ENCODE data around the gene SCNN1G.

SCNN1G gene

DNA sequence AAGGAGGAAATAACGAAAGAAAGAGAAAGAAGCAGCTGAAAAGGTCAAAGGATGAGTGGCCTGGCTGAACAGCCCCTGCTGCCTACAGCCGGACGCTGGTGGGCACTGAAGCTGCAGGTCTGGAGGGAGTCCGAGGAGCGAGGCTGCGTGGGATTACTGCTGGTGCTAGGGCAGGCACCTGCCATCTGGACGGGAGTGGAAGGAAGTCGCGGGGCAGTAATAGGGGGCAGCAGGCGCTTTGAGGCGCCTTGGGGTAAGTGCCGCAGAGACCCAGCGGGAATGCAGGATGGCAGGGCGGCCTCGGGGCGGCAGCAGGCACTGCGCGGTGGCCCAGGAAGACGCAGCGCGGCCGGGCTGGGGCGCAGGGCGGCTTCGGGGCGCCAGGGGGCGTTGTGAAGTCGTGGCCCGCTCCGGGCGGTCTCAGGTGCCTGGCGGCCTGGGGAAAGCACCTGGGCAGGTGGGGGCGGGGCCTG is 303 bp upstream of the SCNN1G start:
- Histone ChIP-seq H3K27me3 (ENCODE audit: low read depth, low read length) (peaks cover 8% of the 10 kb centered on the region), H3K27ac (ENCODE audit: low read length) (no peak overlapping the region), H3K4me3 (ENCODE audit: low read depth in 1 of 2, low read length in 2 of 2) (peak overlapping the region in 1 of 2 donors; percentile 59), H3K9me3 (ENCODE audit: control insufficient read depth in 1 of 2, low read length in 2 of 2) (no peaks in the 10 kb centered on the region), H3K4me1 (ENCODE audit: control insufficient read depth in 1 of 2, insufficient read depth in 2 of 2, low read length in 2 of 2) (peaks cover 0 to 13% of the 10 kb centered on the region in 2 donors), H3K36me3 (ENCODE audit: control insufficient read depth in 1 of 2, insufficient read depth in 2 of 2, low read length in 2 of 2) (no peaks in the 10 kb centered on the region)

- Histone ChIP-seq H3K4me1 (ENCODE audit: control insufficient read depth in 1 of 2, insufficient read depth in 2 of 2, low read length in 2 of 2) (peaks cover 0 to 13% of the 10 kb centered on the region in 2 donors), H3K4me3 (ENCODE audit: low read depth in 1 of 2, low read length in 2 of 2) (no peak overlapping the region), H3K36me3 (ENCODE audit: control insufficient read depth in 1 of 2, insufficient read depth in 2 of 2, low read length in 2 of 2) (no peaks in the 10 kb centered on the region), H3K27ac (ENCODE audit: low read length) (no peak overlapping the region), H3K9me3 (ENCODE audit: control insufficient read depth in 1 of 2, low read length in 2 of 2) (no peaks in the 10 kb centered on the region), H3K27me3 (ENCODE audit: low read depth, low read length) (peaks cover 8% of the 10 kb centered on the region)
These were observed 958 bp downstream of the SCNN1G start for GRCh38 chr16:23183543-23183862.

DNA sequence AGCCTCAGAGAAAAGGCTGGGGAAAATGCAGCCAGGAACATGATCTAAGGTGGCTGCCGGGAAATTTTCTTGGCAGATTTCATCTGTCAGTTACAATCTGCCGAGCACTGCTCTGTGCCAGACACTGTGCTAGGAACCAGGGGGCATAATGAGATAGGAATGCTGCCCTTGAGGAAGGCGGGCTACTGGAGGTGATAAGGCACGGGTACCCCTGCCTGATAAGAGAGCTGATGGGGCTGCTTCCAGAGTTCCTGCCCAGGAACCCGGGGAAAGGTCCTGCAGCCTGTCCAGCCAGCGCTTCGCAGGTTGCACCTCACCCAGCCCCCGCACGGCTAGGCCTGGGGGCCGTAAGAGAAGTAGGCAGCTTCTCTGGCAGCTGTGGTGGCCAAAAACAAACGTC is 3.1 kb downstream of the SCNN1G start:
- Histone ChIP-seq H3K27ac (ENCODE audit: low read length) (no peak overlapping the region), H3K27me3 (ENCODE audit: low read depth, low read length) (peaks cover 8% of the 10 kb centered on the region), H3K4me3 (ENCODE audit: low read depth in 1 of 2, low read length in 2 of 2) (no peak overlapping the region), H3K4me1 (ENCODE audit: control insufficient read depth in 1 of 2, insufficient read depth in 2 of 2, low read length in 2 of 2) (peaks cover 0 to 13% of the 10 kb centered on the region in 2 donors), H3K9me3 (ENCODE audit: control insufficient read depth in 1 of 2, low read length in 2 of 2) (no peaks in the 10 kb centered on the region), H3K36me3 (ENCODE audit: control insufficient read depth in 1 of 2, insufficient read depth in 2 of 2, low read length in 2 of 2) (no peaks in the 10 kb centered on the region)

DNA sequence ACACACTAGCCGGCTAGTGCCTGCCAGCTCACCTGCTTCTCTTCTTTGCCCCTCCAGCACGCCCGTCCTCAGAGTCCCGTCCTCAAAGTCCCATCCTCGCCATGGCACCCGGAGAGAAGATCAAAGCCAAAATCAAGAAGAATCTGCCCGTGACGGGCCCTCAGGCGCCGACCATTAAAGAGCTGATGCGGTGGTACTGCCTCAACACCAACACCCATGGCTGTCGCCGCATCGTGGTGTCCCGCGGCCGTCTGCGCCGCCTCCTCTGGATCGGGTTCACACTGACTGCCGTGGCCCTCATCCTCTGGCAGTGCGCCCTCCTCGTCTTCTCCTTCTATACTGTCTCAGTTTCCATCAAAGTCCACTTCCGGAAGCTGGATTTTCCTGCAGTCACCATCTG is 3.6 kb downstream of the SCNN1G start:
- Histone ChIP-seq H3K27ac (ENCODE audit: low read length) (no peak overlapping the region), H3K4me3 (ENCODE audit: low read depth in 1 of 2, low read length in 2 of 2) (no peak overlapping the region), H3K9me3 (ENCODE audit: control insufficient read depth in 1 of 2, low read length in 2 of 2) (no peaks in the 10 kb centered on the region), H3K4me1 (ENCODE audit: control insufficient read depth in 1 of 2, insufficient read depth in 2 of 2, low read length in 2 of 2) (peaks cover 0 to 13% of the 10 kb centered on the region in 2 donors), H3K36me3 (ENCODE audit: control insufficient read depth in 1 of 2, insufficient read depth in 2 of 2, low read length in 2 of 2) (no peaks in the 10 kb centered on the region), H3K27me3 (ENCODE audit: low read depth, low read length) (peaks cover 8% of the 10 kb centered on the region)

DNA sequence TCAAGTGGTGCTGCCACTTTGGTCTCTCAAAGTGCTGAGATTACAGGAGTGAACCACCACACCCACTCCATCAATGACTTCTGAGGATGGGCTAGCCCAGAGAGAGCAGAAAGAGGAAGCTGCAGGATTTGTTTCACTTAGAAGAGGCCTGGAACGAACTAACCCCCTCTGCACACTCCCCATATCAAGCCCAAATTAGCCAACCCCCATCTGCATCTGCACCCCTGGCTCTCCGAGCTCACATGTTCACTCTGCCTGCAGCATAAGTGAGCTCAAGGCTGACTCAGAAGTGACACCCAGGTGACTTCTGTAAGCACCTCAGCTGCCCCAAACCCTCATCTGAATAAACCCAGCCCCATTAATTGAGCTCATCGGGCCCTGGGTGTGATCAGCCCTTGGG is 4.8 kb downstream of the SCNN1G start:
- Histone ChIP-seq H3K4me1 (ENCODE audit: control insufficient read depth in 1 of 2, insufficient read depth in 2 of 2, low read length in 2 of 2) (peaks cover 0 to 9% of the 10 kb centered on the region in 2 donors), H3K27ac (ENCODE audit: low read length) (no peak overlapping the region), H3K4me3 (ENCODE audit: low read depth in 1 of 2, low read length in 2 of 2) (no peak overlapping the region), H3K36me3 (ENCODE audit: control insufficient read depth in 1 of 2, insufficient read depth in 2 of 2, low read length in 2 of 2) (no peaks in the 10 kb centered on the region), H3K9me3 (ENCODE audit: control insufficient read depth in 1 of 2, low read length in 2 of 2) (no peaks in the 10 kb centered on the region), H3K27me3 (ENCODE audit: low read depth, low read length) (peaks cover 8% of the 10 kb centered on the region)

DNA sequence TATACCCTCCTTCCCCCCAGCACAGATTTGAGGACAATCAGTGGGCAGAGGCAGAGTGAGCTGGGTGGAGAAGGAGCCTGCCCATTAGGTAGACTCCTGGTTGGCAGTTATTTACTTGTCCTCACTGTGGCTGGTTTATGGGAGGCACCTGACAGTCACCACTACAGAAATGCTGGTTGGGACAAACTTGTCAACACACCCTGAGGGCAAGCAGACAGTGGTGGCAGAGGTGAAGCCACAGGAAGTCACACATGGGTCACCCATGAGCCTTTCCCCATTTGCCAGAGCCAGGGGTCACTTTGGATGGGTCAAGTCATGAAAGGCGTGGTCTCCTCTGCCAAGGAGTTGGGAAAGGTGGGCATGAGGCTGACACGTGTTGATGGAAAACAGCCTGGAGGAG is 6.4 kb downstream of the SCNN1G start:
- H3K27ac ChIP-seq (ENCODE audit: low read length): no peak overlapping the region
- H3K36me3 ChIP-seq (ENCODE audit: control insufficient read depth in 1 of 2, insufficient read depth in 2 of 2, low read length in 2 of 2): no peaks in the 10 kb centered on the region
- no peaks in the 10 kb centered on the region for H3K4me1 ChIP-seq (ENCODE audit: control insufficient read depth in 1 of 2, insufficient read depth in 2 of 2, low read length in 2 of 2)
- no peaks in the 10 kb centered on the region for H3K9me3 ChIP-seq (ENCODE audit: control insufficient read depth in 1 of 2, low read length in 2 of 2)
- no peaks in the 10 kb centered on the region for H3K27me3 ChIP-seq (ENCODE audit: low read depth, low read length)
- H3K4me3 ChIP-seq (ENCODE audit: low read depth in 1 of 2, low read length in 2 of 2): no peak overlapping the region

DNA sequence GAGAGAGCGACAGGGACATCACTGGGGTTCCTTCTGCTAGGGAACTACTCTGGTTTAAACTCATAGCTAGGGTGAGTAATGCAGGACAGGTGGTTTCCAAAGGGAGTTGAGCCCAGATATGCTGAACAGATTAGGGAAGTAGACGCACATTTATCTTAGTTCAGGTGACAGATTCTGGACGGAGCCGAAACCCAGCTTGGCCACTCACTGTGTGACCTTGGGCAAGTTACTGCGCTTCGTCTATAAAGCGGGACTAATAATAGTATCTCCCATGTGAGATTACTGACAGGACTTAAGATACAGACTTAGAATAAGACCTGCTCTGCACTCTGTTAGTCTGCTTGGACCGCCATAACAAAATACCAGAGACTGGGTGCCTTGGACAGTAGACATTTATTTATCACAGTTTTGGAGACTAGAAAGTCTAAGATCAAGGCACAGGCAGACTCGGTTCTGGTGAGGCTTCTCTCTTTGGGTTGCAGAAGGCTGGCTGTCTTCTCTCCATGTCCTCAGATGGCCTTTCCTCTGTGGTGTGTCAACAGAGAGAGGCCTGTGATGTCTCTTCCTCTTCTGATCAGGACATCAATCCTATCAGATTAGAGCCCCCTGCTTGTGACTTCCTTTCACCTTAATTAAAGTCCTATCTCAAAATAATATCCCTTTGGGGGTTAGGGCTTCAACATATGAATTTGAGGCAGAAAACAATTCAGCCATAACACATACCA is 12.1 kb downstream of the SCNN1G start:
- no peak overlapping the region for H3K4me3 ChIP-seq (ENCODE audit: low read depth in 1 of 2, low read length in 2 of 2)
- H3K36me3 ChIP-seq (ENCODE audit: control insufficient read depth in 1 of 2, insufficient read depth in 2 of 2, low read length in 2 of 2): no peaks in the 10 kb centered on the region
- H3K9me3 ChIP-seq (ENCODE audit: control insufficient read depth in 1 of 2, low read length in 2 of 2): no peaks in the 10 kb centered on the region
- no peaks in the 10 kb centered on the region for H3K27me3 ChIP-seq (ENCODE audit: low read depth, low read length)
- H3K27ac ChIP-seq (ENCODE audit: low read length): no peak overlapping the region
- peaks cover 0 to 19% of the 10 kb centered on the region in 2 donors for H3K4me1 ChIP-seq (ENCODE audit: control insufficient read depth in 1 of 2, insufficient read depth in 2 of 2, low read length in 2 of 2)

GRCh38 chr16:23195366-23195978 is 12.9 kb downstream of the SCNN1G start:
- Histone ChIP-seq H3K9me3 (ENCODE audit: control insufficient read depth in 1 of 2, low read length in 2 of 2) (no peaks in the 10 kb centered on the region), H3K4me3 (ENCODE audit: low read depth in 1 of 2, low read length in 2 of 2) (no peak overlapping the region), H3K27me3 (ENCODE audit: low read depth, low read length) (no peaks in the 10 kb centered on the region), H3K27ac (ENCODE audit: low read length) (no peak overlapping the region), H3K4me1 (ENCODE audit: control insufficient read depth in 1 of 2, insufficient read depth in 2 of 2, low read length in 2 of 2) (peaks cover 0 to 19% of the 10 kb centered on the region in 2 donors), H3K36me3 (ENCODE audit: control insufficient read depth in 1 of 2, insufficient read depth in 2 of 2, low read length in 2 of 2) (no peaks in the 10 kb centered on the region)

DNA sequence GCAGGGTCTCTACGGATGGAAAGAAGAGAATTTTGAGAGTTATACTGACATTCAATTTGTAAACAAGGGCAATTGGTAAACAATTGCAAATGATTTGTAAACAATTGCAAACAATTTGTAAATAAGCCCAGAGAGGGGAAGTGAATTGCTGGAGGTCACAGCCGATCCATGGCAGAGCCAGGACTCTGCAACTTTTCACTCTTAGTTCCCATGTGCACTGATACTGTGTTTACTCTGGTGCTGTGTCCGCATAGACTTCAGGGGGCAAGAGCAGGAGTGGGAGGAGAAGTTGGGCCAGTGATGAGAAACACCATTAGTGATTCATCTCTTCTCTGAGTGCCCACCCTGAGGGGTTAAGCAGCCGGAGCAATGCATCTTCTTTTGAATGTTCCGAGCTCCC is 14.0 kb downstream of the SCNN1G start:
- Histone ChIP-seq H3K4me1 (ENCODE audit: control insufficient read depth in 1 of 2, insufficient read depth in 2 of 2, low read length in 2 of 2) (peaks cover 0 to 19% of the 10 kb centered on the region in 2 donors), H3K27me3 (ENCODE audit: low read depth, low read length) (no peaks in the 10 kb centered on the region), H3K36me3 (ENCODE audit: control insufficient read depth in 1 of 2, insufficient read depth in 2 of 2, low read length in 2 of 2) (no peaks in the 10 kb centered on the region), H3K27ac (ENCODE audit: low read length) (no peak overlapping the region), H3K4me3 (ENCODE audit: low read depth in 1 of 2, low read length in 2 of 2) (no peak overlapping the region), H3K9me3 (ENCODE audit: control insufficient read depth in 1 of 2, low read length in 2 of 2) (no peaks in the 10 kb centered on the region)

DNA sequence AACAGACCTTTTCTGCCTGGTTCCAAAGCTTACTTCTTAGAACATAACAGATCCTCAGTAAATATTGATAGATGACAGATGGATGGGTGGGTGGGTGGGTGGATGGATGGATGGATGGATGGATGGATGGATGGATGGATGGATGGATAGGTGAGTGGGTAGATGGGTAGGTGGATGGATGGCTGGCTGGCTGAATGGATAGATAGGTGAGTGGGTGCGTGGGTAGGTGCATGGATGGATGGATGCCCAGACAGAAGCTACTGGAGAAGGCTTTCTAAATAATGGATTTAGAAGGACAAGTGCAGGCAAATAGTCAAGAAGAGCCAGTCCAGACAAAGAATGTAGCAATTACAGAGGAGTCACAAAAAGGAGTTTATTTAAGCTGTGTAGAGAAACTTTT is 19.6 kb downstream of the SCNN1G start:
- H3K9me3 ChIP-seq (ENCODE audit: control insufficient read depth in 1 of 2, low read length in 2 of 2): no peaks in the 10 kb centered on the region
- no peaks in the 10 kb centered on the region for H3K27me3 ChIP-seq (ENCODE audit: low read depth, low read length)
- no peak overlapping the region for H3K4me3 ChIP-seq (ENCODE audit: low read depth in 1 of 2, low read length in 2 of 2)
- no peak overlapping the region for H3K27ac ChIP-seq (ENCODE audit: low read length)
- no peaks in the 10 kb centered on the region for H3K36me3 ChIP-seq (ENCODE audit: control insufficient read depth in 1 of 2, insufficient read depth in 2 of 2, low read length in 2 of 2)
- H3K4me1 ChIP-seq (ENCODE audit: control insufficient read depth in 1 of 2, insufficient read depth in 2 of 2, low read length in 2 of 2): no peaks in the 10 kb centered on the region

GRCh38 chr16:23206986-23207385 is 24.4 kb downstream of the SCNN1G start:
- H3K36me3 ChIP-seq (ENCODE audit: control insufficient read depth in 1 of 2, insufficient read depth in 2 of 2, low read length in 2 of 2): no peaks in the 10 kb centered on the region
- H3K4me1 ChIP-seq (ENCODE audit: control insufficient read depth in 1 of 2, insufficient read depth in 2 of 2, low read length in 2 of 2): no peaks in the 10 kb centered on the region
- no peak overlapping the region for H3K4me3 ChIP-seq (ENCODE audit: low read depth in 1 of 2, low read length in 2 of 2)
- no peaks in the 10 kb centered on the region for H3K27me3 ChIP-seq (ENCODE audit: low read depth, low read length)
- no peak overlapping the region for H3K27ac ChIP-seq (ENCODE audit: low read length)
- H3K9me3 ChIP-seq (ENCODE audit: control insufficient read depth in 1 of 2, low read length in 2 of 2): no peaks in the 10 kb centered on the region

- Histone ChIP-seq H3K36me3 (ENCODE audit: control insufficient read depth in 1 of 2, insufficient read depth in 2 of 2, low read length in 2 of 2) (no peaks in the 10 kb centered on the region), H3K27ac (ENCODE audit: low read length) (no peak overlapping the region), H3K27me3 (ENCODE audit: low read depth, low read length) (no peaks in the 10 kb centered on the region), H3K9me3 (ENCODE audit: control insufficient read depth in 1 of 2, low read length in 2 of 2) (no peaks in the 10 kb centered on the region), H3K4me1 (ENCODE audit: control insufficient read depth in 1 of 2, insufficient read depth in 2 of 2, low read length in 2 of 2) (no peaks in the 10 kb centered on the region), H3K4me3 (ENCODE audit: low read depth in 1 of 2, low read length in 2 of 2) (no peak overlapping the region)
These were observed 24.9 kb downstream of the SCNN1G start for GRCh38 chr16:23207485-23207884.
